Ascending aorta (tissue), 2 donors: Measurements from ENCODE around the gene WDFY2. TPM values are rescaled to one million over a fixed set of nuclear protein-coding genes. Genes with fewer than 3 reads are reported as not detected.

Experiments
- DNase-seq, 2 donors: peaks; one replicate each; pipeline ENCODE4 v3.0.0-alpha.2; 2019; ENCODE audit warnings: low spot score in 2 of 2
- H3K27ac ChIP-seq, 2 donors: fragments of 200-600 bp; sonication (generic); one replicate each; pipeline ENCODE4 v1.5.1; 2016 to 2017; ENCODE audit warnings: mild to moderate bottlenecking in 1 of 2
- H3K27me3 ChIP-seq: fragments of 200-600 bp; sonication (generic); one replicate; pipeline ENCODE4 v1.5.1; 2017
- H3K36me3 ChIP-seq, 2 donors: fragments of 200-600 bp; sonication (generic); one replicate each; pipeline ENCODE4 v1.5.1; 2016
- H3K4me1 ChIP-seq, 2 donors: fragments of 200-600 bp; sonication (generic); one replicate each; pipeline ENCODE4 v1.5.1; 2016 to 2017; ENCODE audit warnings: mild to moderate bottlenecking in 1 of 2
- H3K4me3 ChIP-seq, 2 donors: fragments of 200-600 bp; sonication (generic); one replicate each; pipeline ENCODE4 v1.5.1; 2016 to 2017; ENCODE audit warnings: mild to moderate bottlenecking in 1 of 2
- H3K9me3 ChIP-seq, 2 donors: fragments of 200-600 bp; sonication (generic); one replicate each; pipeline ENCODE4 v1.5.1; 2016
- intact Hi-C: fragments of 100-400 bp; cut with DNase I; formaldehyde crosslinking; loops from one replicate; pipeline ENCODE4 v1.15.1; 2023
- total RNA-seq: library from RNA; depleted of rRNA; stranded (reverse); fragments of >200 nt; gene quantifications from one replicate; pipeline ENCODE4 v1.1.0, GENCODE V29; 2016
- TF ChIP-seq, protein P1 (sequence below), 3 experiments: fragments of 200-600 bp in 2 of 3; fragments of 450-650 bp in 1 of 3; sonication (generic) in 2 of 3; IDR thresholded peaks; one replicate each; pipeline ENCODE4 v1.5.1; 2016 to 2019; ENCODE audit warnings: antibody characterized with exemption in 3 of 3, mild to moderate bottlenecking in 1 of 3, moderate library complexity in 1 of 3

WDFY2 gene
- total RNA-seq, 1 donor from 2014 or later, result 6.1 TPM

DNA sequence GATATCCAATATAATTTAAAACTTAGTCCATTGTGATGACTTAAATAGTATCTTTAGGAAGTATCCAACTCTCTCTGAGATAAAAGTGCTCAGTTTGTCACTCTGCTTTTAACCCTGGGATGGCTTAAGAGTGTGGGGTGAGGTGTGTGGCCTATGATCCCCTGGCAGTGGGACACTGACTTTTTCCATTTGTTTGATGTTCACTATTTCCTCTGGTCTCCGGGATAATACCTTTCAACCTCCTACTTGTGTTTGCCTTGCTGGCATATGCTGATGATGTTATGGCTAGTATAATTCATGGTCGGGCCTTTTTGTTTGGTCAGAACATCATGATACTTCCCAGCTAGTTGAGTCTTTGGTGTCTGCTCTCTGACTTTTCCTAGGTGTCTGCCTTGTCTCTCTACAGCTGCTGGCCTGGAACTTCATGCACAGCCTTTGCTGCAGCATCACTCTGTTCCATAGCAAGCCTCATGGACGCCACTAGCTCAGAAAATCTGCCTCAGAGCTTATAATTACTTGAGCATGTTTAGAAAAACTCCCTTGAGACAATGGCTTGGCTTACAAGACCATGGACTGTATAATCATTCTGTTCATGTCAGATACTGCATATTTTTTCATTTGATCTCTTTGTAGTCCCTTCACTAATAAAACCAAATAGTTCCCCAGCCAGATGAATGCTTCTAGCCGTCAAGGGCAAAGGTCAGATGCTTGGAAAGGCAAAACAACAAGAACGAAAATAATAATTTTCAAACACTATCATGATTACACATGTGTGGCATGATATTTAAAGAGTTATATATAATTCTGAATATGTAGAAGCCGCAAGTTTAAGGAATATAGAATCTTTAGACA lies 75.2 kb downstream of the WDFY2 start:
- Histone ChIP-seq H3K27me3 (no peaks in the 10 kb centered on the region), H3K4me3 (no peak overlapping the region), H3K4me1 (peaks cover 0 to 4% of the 10 kb centered on the region in 2 donors), H3K9me3 (peaks cover 0 to 20% of the 10 kb centered on the region in 2 donors), H3K27ac (no peak overlapping the region), H3K36me3 (no peaks in the 10 kb centered on the region)
- intact Hi-C loops, result no loop called here
- TF ChIP-seq, protein P1, sequence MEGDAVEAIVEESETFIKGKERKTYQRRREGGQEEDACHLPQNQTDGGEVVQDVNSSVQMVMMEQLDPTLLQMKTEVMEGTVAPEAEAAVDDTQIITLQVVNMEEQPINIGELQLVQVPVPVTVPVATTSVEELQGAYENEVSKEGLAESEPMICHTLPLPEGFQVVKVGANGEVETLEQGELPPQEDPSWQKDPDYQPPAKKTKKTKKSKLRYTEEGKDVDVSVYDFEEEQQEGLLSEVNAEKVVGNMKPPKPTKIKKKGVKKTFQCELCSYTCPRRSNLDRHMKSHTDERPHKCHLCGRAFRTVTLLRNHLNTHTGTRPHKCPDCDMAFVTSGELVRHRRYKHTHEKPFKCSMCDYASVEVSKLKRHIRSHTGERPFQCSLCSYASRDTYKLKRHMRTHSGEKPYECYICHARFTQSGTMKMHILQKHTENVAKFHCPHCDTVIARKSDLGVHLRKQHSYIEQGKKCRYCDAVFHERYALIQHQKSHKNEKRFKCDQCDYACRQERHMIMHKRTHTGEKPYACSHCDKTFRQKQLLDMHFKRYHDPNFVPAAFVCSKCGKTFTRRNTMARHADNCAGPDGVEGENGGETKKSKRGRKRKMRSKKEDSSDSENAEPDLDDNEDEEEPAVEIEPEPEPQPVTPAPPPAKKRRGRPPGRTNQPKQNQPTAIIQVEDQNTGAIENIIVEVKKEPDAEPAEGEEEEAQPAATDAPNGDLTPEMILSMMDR (IDR thresholded peaks at IDR 0.05), result no peak
- no peak for DNase-seq

DNA sequence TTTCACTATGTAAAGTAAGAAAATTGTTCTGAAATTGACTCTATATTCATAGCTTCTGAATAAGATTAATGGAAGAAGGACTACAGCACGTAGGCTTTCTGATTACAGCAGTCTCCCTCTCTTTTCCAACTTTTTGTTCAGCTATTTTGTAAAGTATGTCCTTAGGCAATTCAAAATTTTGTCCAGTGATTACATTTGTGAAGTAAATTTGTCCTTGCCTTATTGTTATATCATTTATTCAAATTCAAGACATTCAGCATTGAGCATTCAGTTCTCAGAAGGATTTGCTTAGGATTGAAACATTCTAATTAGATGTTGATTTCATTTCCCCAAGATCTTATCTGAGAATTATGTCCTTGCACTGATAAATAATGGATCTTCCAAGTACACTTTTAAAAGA lies 76.6 kb downstream of the WDFY2 start:
- Histone ChIP-seq H3K4me1 (peaks cover 0 to 14% of the 10 kb centered on the region in 2 donors), H3K36me3 (no peaks in the 10 kb centered on the region), H3K4me3 (no peak overlapping the region), H3K27ac (no peak overlapping the region), H3K27me3 (no peaks in the 10 kb centered on the region), H3K9me3 (peaks cover 0 to 20% of the 10 kb centered on the region in 2 donors)
- DNase-seq, result no peak
- TF ChIP-seq, protein P1 (IDR thresholded peaks at IDR 0.05), result no peak
- intact Hi-C loops, result no loop called here

- intact Hi-C loops, result no loop called here
- H3K4me1 ChIP-seq, result peaks cover 0 to 23% of the 10 kb centered on the region in 2 donors
Measured at GRCh38 chr13:51663973-51664957, 80.0 kb downstream of the WDFY2 start.

GRCh38 chr13:51665456-51665855 lies 81.2 kb downstream of the WDFY2 start:
- Histone ChIP-seq H3K36me3 (no peaks in the 10 kb centered on the region), H3K27me3 (no peaks in the 10 kb centered on the region), H3K4me3 (no peak overlapping the region), H3K4me1 (peaks cover 0 to 29% of the 10 kb centered on the region in 2 donors), H3K27ac (peak overlapping the region; percentile 5 to 26), H3K9me3 (no peaks in the 10 kb centered on the region)
- intact Hi-C loops, result no loop called here
- no peak for DNase-seq
- TF ChIP-seq, protein P1 (IDR thresholded peaks at IDR 0.05), result no peak

More at GRCh38 chr13:51663973-51664957, 80.0 kb downstream of the WDFY2 start:
- no peak overlapping the region for H3K4me3 ChIP-seq
- H3K27ac ChIP-seq, result peak overlapping the region; percentile 4 to 60
- TF ChIP-seq, protein P1 (IDR thresholded peaks at IDR 0.05), result no peak
- DNase-seq, result no peak
- H3K9me3 ChIP-seq, result no peaks in the 10 kb centered on the region
- H3K27me3 ChIP-seq, result no peaks in the 10 kb centered on the region
- H3K36me3 ChIP-seq, result no peaks in the 10 kb centered on the region

DNA sequence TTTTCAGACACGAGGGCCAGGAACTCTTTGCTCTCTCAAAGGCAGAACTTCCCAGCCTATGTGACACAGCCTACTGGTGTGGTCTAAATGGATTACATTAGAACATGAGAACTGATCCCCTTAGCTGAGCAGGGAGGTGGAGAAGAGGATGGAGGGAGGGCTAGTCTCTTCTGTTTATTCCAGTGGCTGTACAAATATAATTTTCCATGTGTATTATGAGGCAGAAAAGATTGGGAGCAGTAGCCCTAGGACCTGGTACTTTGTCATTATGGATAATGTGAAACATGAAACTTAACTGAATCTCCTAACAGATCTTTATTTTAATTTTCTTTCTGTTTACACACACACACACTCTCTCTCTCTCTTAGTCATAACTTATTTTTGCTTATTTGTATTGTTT lies 82.1 kb downstream of the WDFY2 start:
- TF ChIP-seq, protein P1 (IDR thresholded peaks at IDR 0.05), result no peak
- Histone ChIP-seq H3K27me3 (no peaks in the 10 kb centered on the region), H3K4me3 (no peak overlapping the region), H3K9me3 (no peaks in the 10 kb centered on the region), H3K36me3 (no peaks in the 10 kb centered on the region), H3K4me1 (peaks cover 0 to 29% of the 10 kb centered on the region in 2 donors), H3K27ac (peak overlapping the region; percentile 26)
- no peak for DNase-seq
- intact Hi-C loops, result no loop called here
